K562 (cell line): ENCODE data around the gene IL17RB. TPM values are rescaled to one million over a fixed set of nuclear protein-coding genes. Genes with fewer than 3 reads are reported as not detected.

Experiments
- ATAC-seq: fragments of 200-7000 bp; cut with Tn5 transposase; 3 replicates; pipeline ENCODE4 v1.9.1; 2020; ENCODE audit warnings: moderate library complexity
- BruUV-seq: library from RNA; stranded (reverse); fragments of 400-500 nt; replicated peaks from 2 replicates; lab custom pipeline; 2021; lab: Mats Ljungman, UMichigan
- CTCF ChIA-PET: fragments of 300-600 bp; formaldehyde crosslinking; extraction: SDS; loops from one replicate; lab custom pipeline; 2021; ENCODE audit warnings: low intra/inter-chr PET ratio; lab: Yijun Ruan, JAX
- POLR2A ChIA-PET: fragments of 300-600, 350-650 bp; sonication (Branson Sonifier 250); formaldehyde crosslinking; extraction: SDS; loops from one replicate; lab custom pipeline; 2021; ENCODE audit warnings: antibody characterized with exemption, inconsistent platforms; lab: Yijun Ruan, JAX
- DNase-seq, 4 experiments: peaks; one replicate each; pipeline versions ENCODE4 v3.0.0 to v3.0.0-alpha.2; 2011 to 2018; ENCODE audit warnings: low spot score in 3 of 4, mixed read lengths in 3 of 4; ENCODE audit errors: extremely low read depth in 1 of 4
- FAIRE-seq: peaks from 2 replicates; lab custom pipeline; 2011; peaks lifted over from hg19 to GRCh38; lab: Jason Lieb, UNC
- H2AFZ ChIP-seq: 2 replicates; pipeline ENCODE4 v1.6.0; 2011; ENCODE audit warnings: low read depth, low read length, control low read depth, inconsistent platforms
- H3K27ac ChIP-seq: fragments of 200-600 bp; 3 replicates; pipeline ENCODE4 v1.8.0; 2011; ENCODE audit warnings: low read depth, mild to moderate bottlenecking, control low read depth, inconsistent platforms, low read length, moderate library complexity, mixed read lengths; ENCODE audit errors: extremely low read depth
- H3K27me3 ChIP-seq, 2 experiments: fragments of 300-600 bp in 1 of 2; 2 replicates in 1 of 2; 3 replicates in 1 of 2; pipeline versions ENCODE4 v1.6.0 to v1.8.0; 2011; ENCODE audit warnings: inconsistent platforms in 2 of 2, low read length in 2 of 2, mild to moderate bottlenecking in 1 of 2, mixed read lengths in 1 of 2, moderate library complexity in 1 of 2; ENCODE audit not compliant: control insufficient read depth in 2 of 2, insufficient read depth in 2 of 2
- H3K36me3 ChIP-seq: fragments of 300-600 bp; 3 replicates; pipeline ENCODE4 v1.8.0; 2011; ENCODE audit warnings: mild to moderate bottlenecking, low read length, inconsistent platforms; ENCODE audit not compliant: control insufficient read depth, insufficient read depth
- H3K4me1 ChIP-seq, 2 experiments: fragments of 200-600 bp in 1 of 2; replicated peaks in 1 of 2; 2 replicates in 1 of 2; 3 replicates in 1 of 2; pipeline versions ENCODE4 v1.5.1 to v1.8.0; 2011; ENCODE audit warnings: inconsistent platforms in 2 of 2, low read length in 2 of 2, mild to moderate bottlenecking in 1 of 2, mixed read lengths in 1 of 2, moderate library complexity in 1 of 2; ENCODE audit not compliant: control insufficient read depth in 2 of 2, insufficient read depth in 2 of 2
- H3K4me2 ChIP-seq: 2 replicates; pipeline ENCODE4 v1.6.1; 2011; ENCODE audit warnings: low read length, control low read depth, inconsistent platforms, mixed read lengths; ENCODE audit not compliant: insufficient read depth
- H3K4me3 ChIP-seq: fragments of 200-600 bp; sonication (generic), shearing (Covaris generic); 2 replicates; pipeline ENCODE4 v1.5.1; 2016; ENCODE audit warnings: control low read depth, inconsistent platforms
- H3K79me2 ChIP-seq: fragments of 200-600 bp; 3 replicates; pipeline ENCODE4 v1.8.0; 2011; ENCODE audit warnings: low read length, inconsistent platforms; ENCODE audit not compliant: control insufficient read depth, insufficient read depth
- H3K9ac ChIP-seq, 2 experiments: 2 replicates each; pipeline versions ENCODE4 v1.6.0 to v1.6.1; 2011; ENCODE audit warnings: low read depth in 2 of 2, low read length in 2 of 2, control low read depth in 1 of 2, inconsistent platforms in 1 of 2, mild to moderate bottlenecking in 1 of 2, mixed read lengths in 1 of 2; ENCODE audit not compliant: insufficient read depth in 1 of 2
- H3K9me1 ChIP-seq: one replicate; pipeline ENCODE4 v1.6.0; 2011; ENCODE audit warnings: inconsistent platforms, mild to moderate bottlenecking, low read length, moderate library complexity; ENCODE audit not compliant: control insufficient read depth, insufficient read depth
- H3K9me3 ChIP-seq: replicated peaks from 2 replicates; pipeline ENCODE4 v1.5.1; 2011; ENCODE audit warnings: low read depth, low read length, inconsistent platforms; ENCODE audit not compliant: control insufficient read depth, insufficient read depth
- H4K20me1 ChIP-seq: replicated peaks from 2 replicates; pipeline ENCODE4 v1.6.1; 2011; ENCODE audit warnings: low read length, inconsistent platforms, mixed read lengths; ENCODE audit not compliant: control insufficient read depth, insufficient read depth
- ELF4 ChIP-seq: fragments of 450-650 bp; formaldehyde crosslinking; IDR thresholded peaks from 2 replicates; pipeline ENCODE4 v1.4.0; 2022; ENCODE audit warnings: missing genetic modification characterization
- WGBS: fragments of 100-300 bp; shearing (Covaris generic); methylation state at CpG from one replicate; pipeline ENCODE4 v1.1.6; 2016; ENCODE audit warnings: low coverage, mixed read lengths; ENCODE audit not compliant: insufficient coverage; ENCODE audit errors: missing lambda C conversion rate; 5-methylcytosine and 5-hydroxymethylcytosine counted together
- in situ Hi-C: fragments of 300-500 bp; cut with MboI; formaldehyde crosslinking; loops from 4 replicates; pipeline ENCODE4 v1.15.0; 2018; ENCODE audit warnings: inconsistent platforms, mixed read lengths
- intact Hi-C: fragments of 100-400 bp; cut with micrococcal nuclease; formaldehyde crosslinking; loops from 2 replicates; pipeline ENCODE4 v1.14.2; 2022
- polyA plus RNA-seq, 8 experiments: library from polyadenylated mRNA; depleted of rRNA in 4 of 8; stranded (reverse) in 5 of 8; unstranded in 3 of 8; fragments of >200 nt; fragmentation: Nextera tagmentation in 2 of 8; fragmentation: Illumina TruSeq in 1 of 8; extraction: Ambion mirVana in 2 of 8; extraction: Trizol in 1 of 8; gene quantifications; 2 replicates each; pipeline versions ENCODE4 v1.2.1 to v1.2.3, GENCODE V29; 2011 to 2014; ENCODE audit warnings: inconsistent platforms in 1 of 8, missing spikeins in 1 of 8
- total RNA-seq, 7 experiments: library from RNA; depleted of rRNA in 6 of 7; stranded (reverse); fragments of >200 nt in 6 of 7; fragmentation: Illumina TruSeq in 2 of 7; extraction: Trizol in 2 of 7; gene quantifications; 2 replicates each; pipeline versions ENCODE4 v1.2.1 to v1.2.3, GENCODE V29; 2011 to 2021; ENCODE audit warnings: low replicate concordance in 1 of 7
- TF ChIP-seq, protein P1 (sequence below): fragments of 450-650 bp; IDR thresholded peaks from 2 replicates; pipeline ENCODE4 v1.6.1; 2014; ENCODE audit warnings: low read depth, mild to moderate bottlenecking, moderate library complexity, borderline replicate concordance

Gene IL17RB
- total and polyA plus RNA-seq, 9 of the 15 experiments (the other 6 are each of a cell fraction or from before 2014, with no cell fraction given): 1.1 to 4.1 (median 1.7) TPM

DNA sequence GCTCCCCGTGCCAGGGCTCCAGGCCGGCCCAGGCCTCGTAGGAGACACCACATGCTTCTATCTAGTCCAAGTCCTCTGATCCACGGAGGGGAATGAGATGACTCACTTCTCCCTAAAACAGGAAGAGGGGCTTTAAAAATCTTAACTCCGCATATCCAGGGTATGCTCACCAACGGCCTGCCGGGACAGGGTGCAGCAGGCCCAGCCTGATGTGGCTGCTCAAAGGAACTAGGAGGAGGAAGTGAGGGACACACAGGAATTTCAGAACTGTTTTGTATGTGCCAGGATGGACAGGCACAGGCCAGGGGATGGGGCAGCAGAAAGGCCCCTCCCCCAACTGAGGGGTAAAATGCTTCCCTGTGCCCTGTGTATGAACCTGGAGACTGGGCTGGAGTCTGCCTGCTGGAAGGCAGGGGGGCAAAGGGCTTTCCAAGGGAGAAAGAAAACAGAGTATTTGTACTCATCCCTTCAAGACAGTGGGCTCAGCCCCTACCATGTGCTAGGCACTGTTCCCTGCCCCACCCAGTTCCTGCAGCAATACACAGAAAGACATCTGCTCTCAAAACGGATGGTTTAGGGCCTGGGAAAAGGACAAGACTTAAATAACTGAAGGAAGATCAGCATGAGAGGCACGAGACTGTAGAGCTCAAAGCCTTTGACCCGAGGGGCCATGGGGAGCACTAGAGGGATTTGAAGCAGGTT lies 22.3 kb upstream of the IL17RB start:
- in situ Hi-C loops: no loop called here
- peaks cover 0 to 10% of the 10 kb centered on the region in 2 experiments; a peak in 2 of 5 replicates for H3K27me3 ChIP-seq
- no peak for ATAC-seq

More for the DNA sequence above, 22.3 kb upstream of the IL17RB start:
- WGBS: 21% methylated on average over 9 of the region's 10 CpGs
- DNase-seq: no peak
- BruUV-seq: no TSS peak
- Histone ChIP-seq H3K79me2 (no peaks in the 10 kb centered on the region), H3K4me2 (no peak overlapping the region), H3K4me3 (no peak overlapping the region), H3K9me1 (no peaks in the 10 kb centered on the region), H3K9ac (no peak overlapping the region), H3K4me1 (no peaks in the 10 kb centered on the region), H4K20me1 (no peaks in the 10 kb centered on the region; the same call in 1 of the 2 replicates), H3K27ac (no peak overlapping the region), H3K9me3 (no peaks in the 10 kb centered on the region), H2AFZ (no peak overlapping the region), H3K36me3 (no peaks in the 10 kb centered on the region)
- TF ChIP-seq, protein P1, sequence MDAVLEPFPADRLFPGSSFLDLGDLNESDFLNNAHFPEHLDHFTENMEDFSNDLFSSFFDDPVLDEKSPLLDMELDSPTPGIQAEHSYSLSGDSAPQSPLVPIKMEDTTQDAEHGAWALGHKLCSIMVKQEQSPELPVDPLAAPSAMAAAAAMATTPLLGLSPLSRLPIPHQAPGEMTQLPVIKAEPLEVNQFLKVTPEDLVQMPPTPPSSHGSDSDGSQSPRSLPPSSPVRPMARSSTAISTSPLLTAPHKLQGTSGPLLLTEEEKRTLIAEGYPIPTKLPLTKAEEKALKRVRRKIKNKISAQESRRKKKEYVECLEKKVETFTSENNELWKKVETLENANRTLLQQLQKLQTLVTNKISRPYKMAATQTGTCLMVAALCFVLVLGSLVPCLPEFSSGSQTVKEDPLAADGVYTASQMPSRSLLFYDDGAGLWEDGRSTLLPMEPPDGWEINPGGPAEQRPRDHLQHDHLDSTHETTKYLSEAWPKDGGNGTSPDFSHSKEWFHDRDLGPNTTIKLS: no peak
- no peak for TF ChIP-seq ELF4 (CRISPR knock-in tag)
- intact Hi-C loops: no loop called here
- POLR2A ChIA-PET: interaction anchor here (0.9 kb wide), 1 partner anchor 11 kb away, joined by 3 read pairs; no protein-coding TSS in a partner anchor
- CTCF ChIA-PET: no interaction called here
- FAIRE-seq: no peak
